Stimulated activated naive CD4-positive, alpha-beta T cell (primary cell): ENCODE data around the gene RAB29.

Source experiments
- DNase-seq, 6 experiments: peaks; one replicate each; lab custom pipeline; 2025; lab: John Stamatoyannopoulos, UW

RAB29 gene

DNA sequence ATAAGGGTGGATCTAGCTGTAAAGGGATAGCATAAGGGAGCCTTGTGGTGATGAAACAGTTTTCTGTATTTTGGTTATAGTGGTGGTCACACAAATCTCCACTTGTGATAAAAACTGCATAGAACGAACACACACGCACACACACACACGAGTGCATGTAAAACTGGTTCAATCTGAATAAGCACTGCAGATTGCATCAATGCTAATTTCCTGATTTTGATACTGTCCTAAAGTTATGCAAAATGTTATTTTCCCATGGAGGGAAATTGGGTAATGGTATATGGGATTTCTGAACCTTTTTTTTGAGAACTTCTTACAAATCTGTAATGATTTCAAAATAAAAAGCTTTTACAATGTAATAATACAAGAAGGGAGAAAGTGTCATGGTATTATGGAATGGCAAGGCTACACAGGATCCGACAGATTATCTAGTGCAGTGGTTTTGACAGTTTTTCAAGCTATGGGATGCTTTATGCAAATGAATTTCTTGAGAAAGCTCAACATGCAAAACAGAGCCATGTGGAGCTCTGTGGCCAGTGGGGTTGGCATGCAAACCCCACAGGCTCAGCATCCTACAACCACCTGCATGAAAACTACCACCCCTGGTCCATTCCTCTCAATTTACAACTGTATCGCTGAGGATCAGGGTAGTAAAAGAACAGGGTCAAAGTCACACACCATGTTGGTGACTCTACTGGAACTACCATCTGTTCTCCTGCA lies 18.9 kb upstream of the RAB29 start:
- DNase-seq: no peak

DNA sequence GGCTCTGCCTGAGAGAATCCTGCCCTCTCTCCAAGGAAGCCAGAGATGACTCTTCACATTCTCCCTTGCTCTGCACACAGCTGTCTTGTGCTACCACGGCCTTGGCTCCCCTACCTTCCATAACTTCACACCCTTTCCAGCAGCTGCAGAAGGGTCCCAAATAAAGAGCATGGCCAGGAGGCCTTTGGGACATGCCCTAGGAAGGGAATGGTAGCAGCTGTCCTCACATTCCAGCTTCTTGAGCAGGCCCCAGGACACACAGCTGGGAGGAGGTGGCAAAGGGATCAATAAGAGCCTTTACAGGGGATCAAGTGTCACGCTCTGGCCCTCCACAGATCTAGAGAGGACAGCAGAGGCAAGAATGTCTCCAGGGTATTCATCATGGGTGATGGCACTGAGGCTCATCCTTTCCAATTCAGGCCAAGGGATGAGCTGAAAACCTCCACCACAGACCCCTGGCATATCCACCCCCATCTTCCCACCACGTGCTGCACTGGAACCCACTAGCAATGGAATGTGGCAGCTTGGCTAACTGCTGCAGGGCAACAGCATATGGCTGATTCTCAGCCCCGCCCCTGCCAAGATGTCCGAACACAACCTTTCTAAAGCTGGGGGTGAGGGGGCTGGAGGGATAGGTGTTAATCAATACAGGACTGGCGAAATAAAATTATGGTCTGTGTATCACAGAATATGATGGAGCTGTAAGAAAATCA lies 17.8 kb upstream of the RAB29 start:
- DNase-seq: no peak

DNA sequence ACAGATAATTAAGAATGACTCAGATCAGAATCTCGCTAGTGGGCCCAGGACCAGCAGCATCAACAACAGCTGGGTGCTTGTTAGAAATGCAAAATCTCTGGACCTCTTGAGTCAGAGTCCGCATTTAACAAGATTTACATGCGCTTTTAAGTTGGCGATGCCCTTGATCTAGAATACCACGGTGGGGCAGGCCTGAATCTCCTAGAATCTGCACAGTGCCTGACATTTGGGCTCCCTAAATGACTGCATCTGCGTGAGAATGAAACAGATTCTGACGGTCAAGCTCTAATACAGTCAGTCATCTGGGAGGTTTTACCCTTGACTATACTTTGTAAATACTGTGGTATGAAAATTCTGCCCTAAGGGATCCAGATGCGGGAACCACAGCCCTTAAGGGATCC lies 17.2 kb upstream of the RAB29 start:
- DNase-seq: no peak

DNA sequence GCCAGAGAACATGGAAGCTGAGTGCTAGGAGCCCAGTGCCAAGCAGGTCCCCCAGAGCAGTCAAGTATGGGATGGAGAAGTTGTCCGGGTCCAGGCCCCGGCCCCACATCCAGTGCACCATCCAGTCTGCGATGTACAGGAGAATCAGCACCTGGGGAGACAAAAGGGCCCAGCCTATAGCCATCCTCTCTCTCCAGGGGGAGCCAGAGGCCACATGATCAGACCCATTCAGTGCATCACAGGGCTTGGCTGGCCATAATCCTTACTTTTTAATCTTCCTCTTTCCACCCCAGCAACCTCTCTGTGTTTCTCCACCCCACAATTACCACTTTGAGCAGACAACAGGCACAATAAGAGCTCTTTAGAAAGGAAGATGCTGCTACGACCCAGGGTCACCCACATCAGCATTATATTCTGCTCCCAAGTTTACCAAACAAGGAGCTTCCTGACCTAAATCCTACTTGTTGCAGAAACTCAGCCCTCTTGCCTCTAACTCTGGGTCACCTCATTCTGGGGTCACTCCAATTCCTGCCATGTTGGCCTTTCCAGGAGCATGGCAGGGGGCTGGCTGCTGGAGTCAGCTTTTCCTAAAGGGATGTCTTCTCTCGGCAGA lies 16.4 kb upstream of the RAB29 start:
- peak; percentile 24 to 67 (median 49) for DNase-seq

DNA sequence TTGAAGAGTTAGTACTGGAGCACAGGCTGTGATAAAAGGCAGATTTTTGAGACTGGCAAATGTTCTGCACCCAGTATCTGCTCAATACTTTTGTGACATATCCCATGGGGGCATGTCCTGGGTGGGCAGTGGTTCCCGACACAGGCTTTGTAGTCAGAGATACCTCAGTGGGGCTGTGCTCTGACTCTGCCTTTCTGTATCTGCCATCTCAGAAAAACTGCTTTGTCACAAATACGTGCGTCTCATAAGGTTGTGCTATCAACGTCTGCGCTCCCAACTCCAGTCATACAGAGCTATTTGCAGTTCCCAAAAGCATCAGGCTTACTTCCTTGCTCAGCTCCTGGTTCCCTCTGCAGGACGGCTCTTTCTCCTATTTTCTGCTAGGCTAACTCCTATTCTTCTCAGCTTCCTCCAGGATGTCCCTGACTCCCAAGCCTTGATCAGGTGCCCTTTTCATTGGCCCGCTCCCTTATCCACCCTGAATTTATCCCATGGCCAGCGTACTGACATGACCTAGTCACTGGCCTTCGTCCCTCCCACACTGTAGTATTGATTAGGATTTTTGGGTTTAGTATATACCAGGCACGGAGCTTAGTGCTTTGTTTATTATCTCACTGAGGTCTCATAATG lies 12.1 kb upstream of the RAB29 start:
- DNase-seq: no peak

DNA sequence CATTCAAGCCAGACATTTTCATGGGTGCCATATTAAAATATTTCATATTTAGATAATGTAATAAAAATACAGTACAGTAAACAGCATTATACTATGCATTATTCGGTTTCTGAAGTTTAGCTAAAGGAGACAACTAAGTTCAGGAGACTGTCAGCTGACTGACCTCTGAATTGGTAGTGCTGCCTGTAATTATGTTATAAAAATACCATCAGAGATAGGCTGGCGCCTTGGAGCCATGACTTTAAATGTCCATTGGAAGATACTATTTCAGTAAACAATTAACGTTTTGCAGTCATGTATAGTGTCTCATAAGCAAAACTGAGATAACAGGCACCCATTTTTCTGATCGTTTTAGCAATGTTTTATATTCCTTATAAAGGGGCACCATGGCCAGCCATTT lies 11.3 kb upstream of the RAB29 start:
- DNase-seq: no peak

DNA sequence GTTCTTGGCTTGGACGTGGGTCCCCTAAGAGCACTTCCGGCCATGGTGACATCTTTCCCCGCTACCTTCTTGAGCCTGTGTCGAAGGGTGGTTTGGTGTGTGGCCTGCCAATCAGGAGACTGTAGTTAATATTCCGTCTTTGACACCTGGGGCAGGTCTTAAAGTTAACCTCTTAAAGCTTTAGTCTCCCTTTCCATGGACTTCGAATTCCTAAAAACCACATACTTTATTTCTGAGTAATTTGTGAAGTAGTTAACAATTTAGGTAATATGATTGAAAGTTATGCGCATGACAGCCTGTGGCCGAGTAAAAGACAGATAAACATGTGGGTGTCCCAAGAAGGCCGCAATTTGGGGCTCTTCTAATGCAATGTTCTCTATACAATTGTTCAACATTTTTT lies 10.2 kb upstream of the RAB29 start:
- no peak for DNase-seq

DNA sequence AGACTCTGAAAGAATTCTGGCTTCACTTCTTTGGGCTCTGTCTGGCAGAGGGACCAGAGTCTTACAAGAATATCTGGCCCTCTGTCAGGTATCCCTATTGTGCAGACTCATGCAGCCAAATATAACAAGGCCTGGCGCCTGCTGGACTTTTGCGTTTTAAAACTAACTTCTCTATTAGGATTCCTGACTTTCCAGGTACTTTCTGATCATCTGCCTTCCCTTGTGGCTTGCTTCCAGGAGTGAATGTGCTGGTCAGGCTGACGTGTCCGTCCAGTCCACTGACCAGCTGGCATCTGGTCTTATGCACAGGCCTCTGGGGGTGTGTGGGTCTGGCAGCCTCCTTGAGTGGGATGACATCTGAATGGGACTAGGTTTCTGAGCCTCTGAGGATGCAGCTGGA lies 8.6 kb upstream of the RAB29 start:
- DNase-seq: no peak

DNA sequence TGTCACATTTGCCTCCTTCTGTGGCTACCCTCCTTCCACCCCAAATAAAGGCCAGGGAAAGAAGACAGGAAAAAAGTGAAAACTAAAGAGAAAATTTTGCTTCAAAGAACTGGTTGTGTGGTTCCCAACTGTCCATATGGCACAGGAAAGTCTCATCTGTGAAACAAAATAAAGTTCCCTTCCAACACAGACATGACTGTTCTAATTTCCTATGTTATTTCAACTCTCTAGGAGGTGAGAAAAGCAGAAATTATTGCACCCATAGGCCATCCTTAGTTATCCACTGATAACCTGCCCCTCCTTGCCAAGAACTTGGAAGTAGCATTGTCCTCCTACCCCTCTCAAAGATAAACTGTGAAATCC lies 8.1 kb upstream of the RAB29 start:
- DNase-seq: no peak

DNA sequence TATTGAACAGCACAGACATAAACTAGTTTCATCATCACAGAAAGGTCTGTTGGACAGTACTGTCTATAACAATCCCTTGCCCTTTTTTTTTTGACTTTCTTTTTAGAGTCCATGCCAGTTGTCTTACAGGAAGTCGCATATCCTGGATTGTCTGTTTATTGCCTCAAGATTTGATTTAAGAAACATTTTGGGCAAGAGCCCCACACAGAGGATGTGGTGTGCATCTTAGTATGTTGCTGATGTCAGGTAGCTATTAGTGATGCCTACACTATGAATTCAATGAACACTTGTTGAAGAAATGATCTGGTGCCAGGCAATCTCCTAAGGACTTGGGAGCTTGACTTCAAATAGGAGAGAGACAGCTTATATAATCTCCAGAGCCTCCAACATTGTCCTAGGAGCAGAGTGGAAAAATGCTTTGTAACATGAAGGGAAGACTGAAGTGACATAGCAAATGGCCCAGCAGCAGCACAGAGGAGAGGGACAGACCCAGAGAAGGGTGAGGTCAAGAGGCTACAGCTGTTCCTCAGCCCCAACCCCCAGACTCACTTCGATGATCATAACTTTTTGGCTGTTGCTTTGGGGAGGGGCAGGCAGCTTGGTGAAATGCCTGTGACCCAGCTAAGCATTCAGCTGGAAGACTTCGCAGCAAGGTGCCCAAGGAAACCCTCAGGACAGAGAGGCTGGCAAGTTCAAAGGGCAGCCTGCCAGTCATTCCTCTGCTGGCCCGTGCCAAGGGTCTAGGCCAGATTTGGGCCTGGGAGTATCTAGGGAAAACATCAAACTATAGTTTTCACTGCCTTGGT lies 7.5 kb upstream of the RAB29 start:
- peak in 3 of 6 experiments; percentile 23 to 52 (median 26) for DNase-seq

DNA sequence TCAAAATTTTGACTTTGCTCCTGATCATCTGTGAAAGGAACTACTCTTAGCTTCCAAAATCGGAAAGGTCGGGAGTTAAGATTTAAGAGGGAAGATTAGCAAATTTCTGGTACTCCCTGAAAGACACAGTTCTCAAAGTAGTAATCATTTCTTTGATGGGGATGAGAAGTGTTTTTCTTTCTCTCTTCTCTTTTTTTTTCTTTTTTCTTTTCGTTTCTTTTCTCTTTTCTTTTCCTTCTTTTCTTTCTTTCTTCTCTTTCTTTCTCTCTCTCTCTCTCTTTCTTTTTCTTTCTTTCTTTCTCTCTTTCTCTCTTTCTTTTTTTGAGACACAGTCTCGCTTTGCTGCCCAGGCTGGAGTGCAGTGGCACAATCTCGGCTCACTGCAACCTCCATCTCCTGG lies 5.1 kb upstream of the RAB29 start:
- no peak for DNase-seq

DNA sequence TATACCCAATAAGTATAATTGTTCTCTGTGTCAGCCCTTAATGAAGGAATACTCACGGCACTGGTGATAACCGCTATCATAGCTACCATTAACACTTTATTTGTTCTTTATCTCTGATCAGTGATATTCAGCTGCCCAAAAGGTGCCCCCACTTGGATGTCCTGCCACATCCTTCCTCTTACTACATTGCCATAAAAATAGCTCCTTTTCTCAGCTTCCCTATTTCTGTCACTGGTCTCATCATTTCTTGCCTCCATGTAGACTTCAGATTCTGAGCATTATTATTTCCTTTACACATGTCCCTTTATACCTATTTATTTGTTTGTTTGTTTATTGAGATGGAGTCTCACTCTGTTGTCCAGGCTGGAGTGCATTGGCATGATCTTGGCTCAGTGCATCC lies 2.7 kb upstream of the RAB29 start:
- DNase-seq: no peak

DNA sequence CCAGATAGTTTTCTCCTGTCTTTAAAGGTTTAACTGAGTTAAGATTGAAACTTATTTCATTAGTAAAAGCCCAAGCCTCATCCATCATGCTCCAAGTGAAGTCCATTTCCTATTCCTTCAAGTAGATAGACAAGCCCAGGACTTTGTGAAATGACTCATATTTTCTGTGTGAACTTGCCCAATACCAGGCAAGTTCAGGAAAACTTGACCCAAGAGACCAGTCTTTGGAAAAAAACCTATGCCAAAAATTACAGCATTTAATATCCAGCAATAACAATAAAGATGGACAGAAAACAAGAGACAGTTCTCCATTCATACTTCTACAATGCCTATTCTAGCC lies 405 bp upstream of the RAB29 start:
- DNase-seq: no peak

DNA sequence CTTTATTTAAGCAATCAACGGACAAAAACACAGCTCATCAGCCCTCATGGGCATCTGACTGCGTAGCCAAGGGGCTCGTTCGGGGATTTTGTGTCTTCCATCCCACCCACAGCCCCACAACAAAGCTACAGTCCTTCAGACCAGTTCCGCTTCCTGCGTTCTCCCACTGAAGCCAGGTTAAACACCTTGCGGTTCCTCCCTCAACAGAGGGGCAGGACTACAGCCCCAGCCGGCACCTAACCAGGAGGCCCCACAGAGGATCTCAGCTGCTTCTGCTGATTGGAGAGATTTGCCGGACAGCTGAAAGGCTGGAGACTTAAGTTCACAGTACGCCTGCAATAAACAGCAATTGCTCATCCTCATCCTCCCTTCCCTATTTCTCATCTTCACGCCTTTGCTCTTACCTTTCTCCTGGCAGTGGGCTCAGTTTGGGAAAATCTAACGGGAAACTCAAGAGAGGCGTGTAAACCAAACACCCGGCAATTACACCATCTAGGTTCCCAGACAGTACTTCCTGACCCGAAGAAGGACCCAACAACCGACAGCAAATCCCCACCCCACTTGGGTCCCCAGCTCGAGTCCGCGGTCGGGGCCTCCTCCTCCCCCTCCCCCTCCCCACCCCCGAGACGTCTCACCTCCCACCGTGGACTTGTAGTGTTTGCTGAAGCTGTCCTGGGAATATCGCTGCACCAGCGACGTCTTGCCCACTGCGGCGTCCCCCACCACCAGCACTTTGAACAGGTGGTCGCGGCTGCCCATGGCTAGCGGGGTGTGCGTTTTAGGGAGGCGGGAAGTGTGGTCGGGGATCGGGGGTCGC lies 876 bp downstream of the RAB29 start:
- peak; percentile 18 to 53 (median 30) for DNase-seq

DNA sequence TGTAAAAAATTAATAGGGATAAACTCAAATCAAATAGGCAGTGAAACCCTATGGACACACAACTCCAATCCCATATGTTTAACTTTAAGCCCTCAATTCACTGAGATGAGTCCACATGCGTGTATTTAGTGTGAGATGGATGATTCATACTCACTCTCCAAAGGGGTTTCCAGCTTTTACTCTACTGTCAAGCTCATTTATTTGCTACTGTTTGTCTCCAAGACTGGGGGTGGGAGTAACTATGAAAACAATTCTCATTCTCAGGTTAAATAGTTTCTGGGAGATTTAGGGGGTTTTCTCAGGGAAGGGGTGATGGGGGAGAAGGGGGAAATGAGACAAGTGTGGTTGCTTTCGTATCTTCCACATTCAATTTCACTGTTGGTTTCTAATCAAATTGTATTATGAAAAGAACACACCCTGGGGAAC lies 2.7 kb downstream of the RAB29 start:
- DNase-seq: no peak

DNA sequence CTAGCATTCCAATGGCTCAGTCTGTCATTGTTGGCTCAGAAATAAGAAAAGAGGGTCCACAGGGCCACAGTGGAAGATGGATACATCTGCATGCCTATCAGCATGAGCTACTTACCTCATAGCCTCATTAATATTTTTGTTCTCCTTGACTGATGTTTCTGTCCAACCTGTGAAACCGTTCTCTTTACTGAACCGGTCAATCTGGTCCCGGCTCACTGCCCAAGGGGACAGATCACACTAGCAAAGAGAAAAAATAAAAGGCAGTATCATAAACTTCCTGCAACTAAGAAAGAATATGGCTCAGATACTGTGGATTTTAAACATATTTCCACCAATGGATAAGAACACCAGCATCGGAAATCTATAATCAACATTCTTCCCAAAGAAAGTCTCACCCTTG lies 4.7 kb downstream of the RAB29 start:
- DNase-seq: no peak

DNA sequence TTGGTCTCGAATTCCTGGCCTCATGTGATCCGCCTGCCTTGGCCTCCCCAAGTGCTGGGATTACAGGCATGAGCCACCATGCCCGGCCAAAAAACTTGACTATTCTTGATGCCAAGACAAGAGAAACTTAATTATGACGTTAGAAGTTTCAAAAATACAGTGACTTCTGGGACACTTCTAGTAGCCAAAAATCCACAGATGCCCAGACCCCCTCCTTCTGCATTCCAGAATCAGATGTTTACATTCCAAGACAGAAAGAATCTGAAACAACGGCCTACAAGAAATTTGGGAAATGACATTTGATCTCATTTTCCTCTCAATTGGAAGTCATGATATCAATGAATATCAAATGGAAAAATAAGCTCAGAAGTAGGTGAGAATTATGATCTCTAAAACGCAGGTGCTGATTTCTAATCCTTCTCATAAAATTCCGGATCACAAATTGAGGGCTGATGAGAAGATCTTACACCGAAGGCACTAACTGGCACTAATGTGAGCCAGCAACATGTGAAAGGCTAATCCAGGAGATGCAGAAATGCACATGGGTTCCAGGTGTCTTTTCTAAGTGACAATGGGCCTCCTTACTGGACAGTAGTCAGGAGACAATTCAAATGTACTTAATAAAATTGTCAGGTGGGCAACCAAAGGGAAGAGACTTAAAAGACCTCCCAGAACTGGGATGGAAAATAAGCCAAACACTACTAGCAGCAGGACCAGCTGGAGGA lies 5.5 kb downstream of the RAB29 start:
- no peak for DNase-seq

DNA sequence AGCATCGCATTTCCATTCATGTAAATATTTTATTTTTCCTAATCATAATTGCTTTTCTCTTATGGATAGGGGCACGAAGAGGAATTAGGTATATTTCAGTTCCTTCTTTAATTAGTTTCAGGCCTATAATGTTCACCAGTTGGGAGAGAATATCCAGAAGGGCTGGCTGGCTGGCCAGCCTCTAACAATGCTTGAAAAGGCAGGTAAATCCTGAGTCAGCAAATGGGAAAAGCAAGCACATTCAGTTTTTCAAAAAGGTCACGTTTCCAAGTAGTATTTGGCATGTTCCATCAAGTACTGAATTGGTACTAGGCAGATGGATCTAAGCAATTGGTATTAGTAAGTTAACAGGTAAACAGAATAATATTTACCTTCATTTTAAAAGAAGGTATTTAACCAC lies 8.0 kb downstream of the RAB29 start:
- DNase-seq: no peak

DNA sequence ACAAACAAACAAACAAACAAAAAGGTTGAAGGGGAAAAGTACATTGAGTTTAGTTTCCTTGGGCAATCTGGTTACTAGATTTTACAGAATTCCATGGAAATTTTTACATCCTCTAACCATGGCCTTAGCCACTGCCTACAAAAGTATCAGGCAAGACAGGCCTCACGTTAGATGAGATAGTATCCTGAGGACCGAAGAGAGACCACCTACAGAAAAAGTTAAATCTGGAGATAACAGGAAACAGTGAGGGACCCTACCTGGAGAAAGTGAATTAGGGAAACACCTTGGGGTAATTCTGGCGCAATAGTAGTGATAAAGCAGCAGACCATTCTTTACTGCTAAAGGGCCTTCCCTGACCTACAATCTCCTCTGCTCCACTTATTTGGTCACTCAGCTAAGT lies 8.7 kb downstream of the RAB29 start:
- no peak for DNase-seq

DNA sequence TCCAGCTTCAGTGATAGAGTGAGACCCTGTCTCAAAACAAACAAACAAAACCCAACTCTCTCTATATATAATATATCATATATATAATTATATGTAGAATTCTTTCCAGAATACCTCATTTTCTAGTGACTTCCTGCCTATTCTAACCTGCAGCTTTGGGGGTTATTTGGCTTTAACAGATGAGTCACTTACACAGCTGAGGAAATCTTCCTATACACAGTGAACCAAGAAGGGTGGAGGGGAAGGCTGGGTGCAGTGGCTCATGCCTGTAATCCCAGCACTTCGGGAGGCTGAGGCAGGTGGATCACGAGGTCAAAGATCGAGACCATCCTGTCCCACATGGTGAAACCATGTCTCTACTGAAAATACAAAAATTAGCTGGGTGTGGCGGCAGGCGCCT lies 9.2 kb downstream of the RAB29 start:
- DNase-seq: no peak

DNA sequence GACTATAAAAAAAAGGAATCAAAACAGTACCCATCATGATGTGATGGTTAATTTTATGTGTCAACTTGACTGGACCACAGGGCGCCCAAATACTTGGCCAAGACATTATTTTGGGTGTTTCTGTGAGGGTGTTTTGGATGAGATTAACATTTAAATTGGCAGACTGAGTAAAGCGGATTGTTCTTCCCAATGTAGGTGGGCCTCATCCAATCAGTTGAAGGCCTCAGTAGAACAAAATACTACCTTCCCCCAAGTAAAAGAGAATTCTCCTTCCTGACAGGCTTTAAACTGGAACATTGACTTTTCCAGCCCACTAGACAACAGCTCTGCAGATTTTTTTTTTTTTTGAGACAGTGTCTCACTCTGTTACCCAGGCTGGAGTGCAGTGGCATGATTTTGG lies 10.7 kb downstream of the RAB29 start:
- DNase-seq: no peak
